GM12872 (cell line): ENCODE measurements around the gene GLRX.

Source experiments
- TF ChIP-seq, protein P1 (sequence below): IDR thresholded peaks from 3 replicates; pipeline ENCODE4 v1.5.1; 2011; ENCODE audit warnings: low read depth, mild to moderate bottlenecking, low read length, moderate library complexity; ENCODE audit not compliant: insufficient read depth

GLRX gene

GRCh38 chr5:95857185-95857945 is 34.8 kb upstream of the GLRX start:
- TF ChIP-seq, protein P1, sequence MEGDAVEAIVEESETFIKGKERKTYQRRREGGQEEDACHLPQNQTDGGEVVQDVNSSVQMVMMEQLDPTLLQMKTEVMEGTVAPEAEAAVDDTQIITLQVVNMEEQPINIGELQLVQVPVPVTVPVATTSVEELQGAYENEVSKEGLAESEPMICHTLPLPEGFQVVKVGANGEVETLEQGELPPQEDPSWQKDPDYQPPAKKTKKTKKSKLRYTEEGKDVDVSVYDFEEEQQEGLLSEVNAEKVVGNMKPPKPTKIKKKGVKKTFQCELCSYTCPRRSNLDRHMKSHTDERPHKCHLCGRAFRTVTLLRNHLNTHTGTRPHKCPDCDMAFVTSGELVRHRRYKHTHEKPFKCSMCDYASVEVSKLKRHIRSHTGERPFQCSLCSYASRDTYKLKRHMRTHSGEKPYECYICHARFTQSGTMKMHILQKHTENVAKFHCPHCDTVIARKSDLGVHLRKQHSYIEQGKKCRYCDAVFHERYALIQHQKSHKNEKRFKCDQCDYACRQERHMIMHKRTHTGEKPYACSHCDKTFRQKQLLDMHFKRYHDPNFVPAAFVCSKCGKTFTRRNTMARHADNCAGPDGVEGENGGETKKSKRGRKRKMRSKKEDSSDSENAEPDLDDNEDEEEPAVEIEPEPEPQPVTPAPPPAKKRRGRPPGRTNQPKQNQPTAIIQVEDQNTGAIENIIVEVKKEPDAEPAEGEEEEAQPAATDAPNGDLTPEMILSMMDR: no peak

- TF ChIP-seq, protein P1: no peak
Observed at GRCh38 chr5:95856501-95856981, 34.0 kb upstream of the GLRX start.

DNA sequence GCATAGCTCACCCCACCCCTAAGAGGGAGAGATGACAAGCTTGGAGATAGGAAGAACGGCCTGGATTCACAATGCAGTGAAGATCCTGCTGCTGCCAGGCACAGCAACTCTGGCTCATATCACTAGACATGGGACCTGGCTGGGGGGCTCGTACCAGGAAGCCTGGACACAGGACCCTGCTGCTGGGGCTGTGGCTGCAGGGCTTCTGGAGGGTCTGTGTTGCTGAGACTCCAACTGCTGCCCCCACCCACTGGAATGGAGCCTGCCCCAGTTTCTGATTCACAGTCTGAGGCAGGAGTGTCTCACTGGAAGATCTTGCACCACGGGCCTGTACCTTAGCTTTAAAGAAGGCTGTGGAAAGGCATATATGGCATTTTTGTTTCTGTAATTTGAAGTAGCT is 31.0 kb upstream of the GLRX start:
- TF ChIP-seq, protein P1: no peak

DNA sequence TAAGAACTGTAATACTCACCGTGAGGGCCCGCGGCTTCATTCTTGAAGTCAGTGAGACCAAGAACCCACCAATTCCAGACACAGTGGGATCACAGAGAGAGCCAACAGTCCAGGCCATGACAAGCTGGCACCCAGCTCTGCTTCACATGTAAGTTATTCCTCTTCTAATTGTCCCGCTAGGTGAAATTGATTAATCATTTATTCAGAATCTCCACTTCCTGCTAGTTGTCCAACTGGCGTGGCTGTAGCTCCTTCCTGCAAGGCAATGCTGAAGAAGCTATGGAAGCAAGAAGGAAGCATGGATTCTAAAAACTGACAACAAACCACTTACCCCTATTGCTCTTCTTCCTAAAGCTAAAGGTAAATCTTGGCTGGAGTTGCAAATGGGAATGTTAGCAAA is 30.0 kb upstream of the GLRX start:
- TF ChIP-seq, protein P1: no peak

DNA sequence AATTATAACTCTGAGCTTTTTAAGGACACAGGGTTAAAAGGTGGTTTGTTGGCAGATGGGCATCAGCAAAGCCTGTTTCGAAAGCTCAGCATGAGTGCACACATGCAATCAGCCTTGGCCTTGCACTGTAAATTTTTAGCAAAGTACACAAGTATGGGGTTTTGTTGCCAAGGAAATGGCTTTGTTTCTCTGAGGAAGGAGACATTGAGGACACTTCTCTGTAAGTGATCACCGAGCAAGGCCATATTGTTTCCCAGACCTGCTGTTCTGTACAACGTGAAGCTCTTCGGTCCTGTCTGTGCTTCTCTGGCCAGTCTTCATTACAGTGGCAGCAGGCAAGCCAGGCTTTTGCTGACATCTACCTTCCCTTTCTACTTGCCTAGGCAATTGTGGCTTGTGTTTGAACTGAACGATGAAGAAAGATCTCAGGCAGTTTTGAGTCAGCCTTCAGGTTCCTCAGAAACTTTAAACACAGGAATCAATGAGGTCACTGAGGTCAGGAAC is 27.9 kb upstream of the GLRX start:
- TF ChIP-seq, protein P1: no peak

GRCh38 chr5:95848701-95849100 is 26.2 kb upstream of the GLRX start:
- TF ChIP-seq, protein P1: no peak

DNA sequence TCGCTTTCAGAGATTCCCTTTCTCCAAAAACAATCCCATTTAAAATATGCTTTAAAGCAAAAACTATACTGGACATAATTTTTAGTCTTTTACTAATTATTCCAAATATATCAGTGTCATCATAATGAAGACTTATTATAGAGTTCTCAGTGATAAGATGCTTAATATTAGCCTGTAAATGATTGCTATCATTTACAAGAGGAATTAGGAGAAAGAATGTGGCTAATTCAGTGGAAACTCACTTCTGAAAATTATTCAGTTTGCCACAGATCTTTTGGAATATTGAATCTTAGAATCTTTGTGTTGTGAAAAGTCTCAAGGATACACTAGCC is 24.7 kb upstream of the GLRX start:
- TF ChIP-seq, protein P1: no peak
